Measurements from ENCODE around the gene SUN2. TPM values are rescaled to one million over a fixed set of nuclear protein-coding genes. Genes with fewer than 3 reads are reported as not detected.
A peak's percentile ranks its signal among the peaks of the same experiment; 100 is the strongest.

Gene SUN2
- total and polyA plus RNA-seq, 8 donors: 25.3 to 387 (median 117) TPM

- Histone ChIP-seq H3K27me3 (no peaks in the 10 kb centered on the region), H3K9me3 (no peaks in the 10 kb centered on the region), H3K4me1 (peaks cover 38 to 74% (median 65%) of the 10 kb centered on the region in 4 donors), H3K36me3 (peaks cover 24 to 26% (median 26%) of the 10 kb centered on the region in 4 donors), H3K27ac (peak overlapping the region; percentile 94 to 99 (median 96)), H3K4me3 (peak overlapping the region; percentile 48 to 78 (median 68))
- TF ChIP-seq EP300 (IDR thresholded peaks at IDR 0.05) (peak; percentile 69), POLR2AphosphoS5 (IDR thresholded peaks at IDR 0.05) (peak; percentile 87 to 96 (median 89)), POLR2A (IDR thresholded peaks at IDR 0.05) (no peak), CTCF (IDR thresholded peaks at IDR 0.05) (no peak)
- 0 to 1% (median 1%) methylated on average over 9 to 74 of the region's 74 CpGs for WGBS, 5 donors
- DNase-seq: peak; percentile 92 to 97
- intact Hi-C loops (cut with DNase I; ENCODE audit: low total_unique reads): no loop called here
Observed at GRCh38 chr22:38755155-38755910, 465 bp downstream of the SUN2 start.

GRCh38 chr22:38754751-38755154 is 1.0 kb downstream of the SUN2 start:
- 3 to 9% (median 8%) methylated on average over 12 of the region's 12 CpGs for WGBS, 5 donors
- peaks cover 30 to 32% (median 32%) of the 10 kb centered on the region in 4 donors for H3K36me3 ChIP-seq
- no peak for TF ChIP-seq POLR2A (IDR thresholded peaks at IDR 0.05)
- TF ChIP-seq EP300 (IDR thresholded peaks at IDR 0.05): no peak
- TF ChIP-seq POLR2AphosphoS5 (IDR thresholded peaks at IDR 0.05): no peak
- TF ChIP-seq CTCF (IDR thresholded peaks at IDR 0.05): no peak
- DNase-seq: peak in 1 of 2 donors; percentile 64
- intact Hi-C loops (cut with DNase I; ENCODE audit: low total_unique reads): no loop called here
- H3K9me3 ChIP-seq: no peaks in the 10 kb centered on the region
- no peaks in the 10 kb centered on the region for H3K27me3 ChIP-seq
- peak overlapping the region; percentile 94 to 99 (median 96) for H3K27ac ChIP-seq
- peaks cover 38 to 77% (median 66%) of the 10 kb centered on the region in 4 donors for H3K4me1 ChIP-seq
- H3K4me3 ChIP-seq: peak overlapping the region; percentile 48 to 78 (median 68)

GRCh38 chr22:38753948-38754750 is 1.6 kb downstream of the SUN2 start:
- H3K9me3 ChIP-seq: no peaks in the 10 kb centered on the region
- peak; percentile 83 to 92 for DNase-seq
- 6 to 9% (median 8%) methylated on average over 12 of the region's 12 CpGs for WGBS, 5 donors
- peak overlapping the region; percentile 48 to 78 (median 68) for H3K4me3 ChIP-seq
- no peaks in the 10 kb centered on the region for H3K27me3 ChIP-seq
- peaks cover 36 to 38% (median 38%) of the 10 kb centered on the region in 4 donors for H3K36me3 ChIP-seq
- TF ChIP-seq POLR2AphosphoS5 (IDR thresholded peaks at IDR 0.05): peak; percentile 5 to 63 (median 36)
- TF ChIP-seq POLR2A (IDR thresholded peaks at IDR 0.05): peak in 1 of 4 donors; percentile 23
- no peak for TF ChIP-seq CTCF (IDR thresholded peaks at IDR 0.05)
- TF ChIP-seq EP300 (IDR thresholded peaks at IDR 0.05): no peak
- peak overlapping the region; percentile 94 to 99 (median 96) for H3K27ac ChIP-seq
- peaks cover 38 to 77% (median 66%) of the 10 kb centered on the region in 4 donors for H3K4me1 ChIP-seq
- intact Hi-C loops (cut with DNase I; ENCODE audit: low total_unique reads): no loop called here
